CD4-positive, alpha-beta T cell treated with Interleukin-15 for 4 hours (primary cell): ENCODE measurements around the gene TMEM250.

Experiments used
- DNase-seq: peaks from one replicate; pipeline ENCODE4 v3.0.0-alpha.2; 2020; ENCODE audit warnings: low spot score

The TMEM250 gene

GRCh38 chr9:136082496-136083361, 35.9 kb downstream of the TMEM250 start:
- no peak for DNase-seq

GRCh38 chr9:136081826-136082495, 36.7 kb downstream of the TMEM250 start:
- DNase-seq: no peak

GRCh38 chr9:136081113-136081825, 37.4 kb downstream of the TMEM250 start:
- no peak for DNase-seq

GRCh38 chr9:136080716-136081112, 38.0 kb downstream of the TMEM250 start:
- no peak for DNase-seq

GRCh38 chr9:136079916-136080246, 38.8 kb downstream of the TMEM250 start:
- DNase-seq: no peak

GRCh38 chr9:136079211-136079915, 39.3 kb downstream of the TMEM250 start:
- DNase-seq: no peak

- DNase-seq: no peak
Observed at GRCh38 chr9:136078498-136079011, 40.1 kb downstream of the TMEM250 start.

GRCh38 chr9:136078024-136078423, 40.7 kb downstream of the TMEM250 start:
- no peak for DNase-seq

- DNase-seq: no peak
Observed at GRCh38 chr9:136077491-136077890, 41.2 kb downstream of the TMEM250 start.

- DNase-seq: no peak
Observed at GRCh38 chr9:136075881-136076678, 42.6 kb downstream of the TMEM250 start.

GRCh38 chr9:136075134-136075841, 43.4 kb downstream of the TMEM250 start:
- no peak for DNase-seq

- no peak for DNase-seq
Observed at GRCh38 chr9:136074706-136075105, 44.0 kb downstream of the TMEM250 start.
